GM06990 (cell line): Measurements from ENCODE around the gene ANKS1B.

Experiments
- DNase-seq: peaks from one replicate; pipeline ENCODE4 v3.0.0-alpha.2; 2011; ENCODE audit not compliant: insufficient read length; ENCODE audit errors: extremely low read depth
- H3K27me3 ChIP-seq: replicated peaks from 2 replicates; pipeline ENCODE4 v1.6.0; 2011; ENCODE audit warnings: low read length; ENCODE audit not compliant: control insufficient read depth, insufficient read depth
- H3K36me3 ChIP-seq: 2 replicates; pipeline ENCODE4 v1.5.1; 2011; ENCODE audit warnings: low read length; ENCODE audit not compliant: control insufficient read depth, insufficient read depth
- H3K4me3 ChIP-seq: replicated peaks from 2 replicates; pipeline ENCODE4 v1.5.1; 2011; ENCODE audit warnings: low read depth, mild to moderate bottlenecking, control low read depth, low read length
- CTCF ChIP-seq: IDR thresholded peaks from 2 replicates; pipeline ENCODE4 v1.5.1; 2011; ENCODE audit warnings: low read length, control low read depth, mild to moderate bottlenecking, inconsistent platforms; ENCODE audit not compliant: insufficient read depth, poor library complexity, severe bottlenecking

ANKS1B gene

DNA sequence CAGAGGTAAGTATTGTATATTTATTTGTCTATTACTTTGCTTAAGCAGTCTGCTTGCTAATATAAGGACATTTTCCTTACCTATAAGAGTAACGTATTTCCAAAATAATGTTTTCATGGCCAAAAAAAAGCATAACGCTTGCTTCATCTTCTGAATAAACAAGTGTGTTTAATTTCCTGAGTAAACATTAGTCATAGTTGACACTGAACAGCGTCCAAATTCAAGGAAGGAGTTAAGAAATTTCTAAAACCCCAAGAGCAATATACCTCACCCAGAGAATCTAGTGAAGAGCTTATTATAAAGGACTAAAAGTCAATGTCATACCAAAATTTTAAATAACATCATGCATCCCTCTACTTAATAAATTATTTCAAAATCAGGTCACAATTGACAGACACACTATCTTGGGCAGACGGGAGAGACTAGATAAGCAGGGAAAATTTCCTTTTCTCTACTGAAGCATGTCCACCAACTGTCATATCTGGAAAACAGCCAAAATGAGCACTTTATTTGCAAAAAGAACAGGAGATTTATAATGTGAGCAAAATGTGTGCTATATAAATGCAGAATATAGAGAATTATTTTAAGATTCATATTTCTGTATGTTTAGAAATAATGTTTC lies 25.1 kb downstream of the ANKS1B start:
- H3K36me3 ChIP-seq = no peaks in the 10 kb centered on the region
- no peak overlapping the region for H3K4me3 ChIP-seq
- DNase-seq = no peak
- no peaks in the 10 kb centered on the region for H3K27me3 ChIP-seq
- no peak for TF ChIP-seq CTCF

DNA sequence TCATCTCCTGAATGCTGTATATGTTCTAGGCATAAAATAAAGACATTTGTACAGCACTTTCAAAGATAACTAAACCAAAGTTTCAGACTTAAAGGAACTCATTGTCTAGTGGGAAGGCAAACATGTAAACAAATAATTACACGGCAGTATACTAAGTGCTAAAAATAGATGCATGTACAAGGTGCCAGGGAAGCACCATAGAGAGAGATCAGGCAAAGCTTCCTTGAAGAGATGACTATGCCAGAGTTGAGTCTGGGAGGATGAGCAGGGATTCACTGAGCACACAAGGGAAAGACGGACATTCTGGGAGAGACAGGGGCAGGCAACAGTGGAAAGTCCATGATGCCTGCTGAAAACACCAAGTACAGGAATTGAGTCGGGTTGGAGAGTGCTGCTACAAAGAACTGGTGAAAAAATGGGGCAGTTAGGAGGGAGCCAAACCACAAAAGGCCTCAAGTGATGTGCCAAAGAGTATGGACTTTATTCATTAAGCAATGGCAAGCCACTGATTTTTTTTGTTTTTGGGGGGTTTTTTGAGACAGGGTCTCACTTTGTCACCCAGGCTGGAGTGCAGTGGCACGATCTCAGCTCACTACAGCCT lies 26.8 kb downstream of the ANKS1B start:
- H3K4me3 ChIP-seq = no peak overlapping the region
- no peaks in the 10 kb centered on the region for H3K36me3 ChIP-seq
- no peaks in the 10 kb centered on the region for H3K27me3 ChIP-seq
- no peak for TF ChIP-seq CTCF
- DNase-seq = no peak

- no peak for DNase-seq
- no peak overlapping the region for H3K4me3 ChIP-seq
- no peak for TF ChIP-seq CTCF
- H3K36me3 ChIP-seq = no peaks in the 10 kb centered on the region
- H3K27me3 ChIP-seq = no peaks in the 10 kb centered on the region
Measured at GRCh38 chr12:99954724-99955123, 30.0 kb downstream of the ANKS1B start.

GRCh38 chr12:99948370-99948769 lies 36.4 kb downstream of the ANKS1B start:
- TF ChIP-seq CTCF = no peak
- Histone ChIP-seq H3K36me3 (no peaks in the 10 kb centered on the region), H3K4me3 (no peak overlapping the region), H3K27me3 (no peaks in the 10 kb centered on the region)
- DNase-seq = no peak

GRCh38 chr12:99946131-99946530 lies 38.6 kb downstream of the ANKS1B start:
- no peaks in the 10 kb centered on the region for H3K27me3 ChIP-seq
- no peak for TF ChIP-seq CTCF
- H3K36me3 ChIP-seq = no peaks in the 10 kb centered on the region
- H3K4me3 ChIP-seq = no peak overlapping the region
- no peak for DNase-seq
